Trophoblast cell (in vitro differentiated cells and primary cell): Measurements from ENCODE around the gene VEPH1.

Experiments
- DNase-seq, 2 donors: peaks; one replicate each; pipeline ENCODE4 v3.0.0-alpha.2; 2016
- H2AFZ ChIP-seq: 2 replicates; pipeline ENCODE4 v1.6.1; 2013; ENCODE audit warnings: low read length, moderate library complexity, mild to moderate bottlenecking; ENCODE audit not compliant: insufficient read depth, poor library complexity
- H2AK5ac ChIP-seq: 2 replicates; pipeline ENCODE4 v1.6.1; 2013; ENCODE audit warnings: mild to moderate bottlenecking, low read length
- H2BK120ac ChIP-seq: 2 replicates; pipeline ENCODE4 v1.6.1; 2013; ENCODE audit warnings: low read length, mild to moderate bottlenecking, moderate library complexity; ENCODE audit not compliant: insufficient read depth, poor library complexity
- H2BK12ac ChIP-seq: 2 replicates; pipeline ENCODE4 v1.6.1; 2013; ENCODE audit warnings: mild to moderate bottlenecking, low read length, moderate library complexity
- H2BK5ac ChIP-seq: 2 replicates; pipeline ENCODE4 v1.6.1; 2013; ENCODE audit warnings: low read length, low read depth, moderate library complexity, mild to moderate bottlenecking; ENCODE audit not compliant: poor library complexity
- H3K14ac ChIP-seq: 2 replicates; pipeline ENCODE4 v1.6.1; 2013; ENCODE audit warnings: mild to moderate bottlenecking, low read length
- H3K18ac ChIP-seq: 2 replicates; pipeline ENCODE4 v1.6.1; 2013; ENCODE audit warnings: mild to moderate bottlenecking, low read length
- H3K23ac ChIP-seq: 2 replicates; pipeline ENCODE4 v1.6.1; 2013; ENCODE audit warnings: low read length
- H3K27ac ChIP-seq: 2 replicates; pipeline ENCODE4 v1.5.1; 2013; ENCODE audit warnings: low read depth, mild to moderate bottlenecking, inconsistent platforms, low read length, moderate library complexity
- H3K27me3 ChIP-seq: 2 replicates; pipeline ENCODE4 v1.6.1; 2013; ENCODE audit warnings: inconsistent platforms, mild to moderate bottlenecking, low read length, moderate library complexity; ENCODE audit not compliant: insufficient read depth
- H3K36me3 ChIP-seq, 2 experiments: 1 replicate in 1 of 2; 2 replicates in 1 of 2; pipeline ENCODE4 v1.6.1; 2013; ENCODE audit warnings: low read length in 2 of 2, mild to moderate bottlenecking in 2 of 2, moderate library complexity in 1 of 2; ENCODE audit not compliant: insufficient read depth in 2 of 2, control insufficient read depth in 1 of 2
- H3K4ac ChIP-seq: 2 replicates; pipeline ENCODE4 v1.6.1; 2013; ENCODE audit warnings: low read depth, mild to moderate bottlenecking, low read length, moderate library complexity
- H3K4me1 ChIP-seq, 2 experiments: 1 replicate in 1 of 2; 2 replicates in 1 of 2; pipeline ENCODE4 v1.6.1; 2013; ENCODE audit warnings: low read length in 2 of 2, mild to moderate bottlenecking in 2 of 2, moderate library complexity in 1 of 2; ENCODE audit not compliant: insufficient read depth in 2 of 2, control insufficient read depth in 1 of 2
- H3K4me2 ChIP-seq: 2 replicates; pipeline ENCODE4 v1.6.1; 2013; ENCODE audit warnings: inconsistent platforms, mild to moderate bottlenecking, low read length, moderate library complexity
- H3K4me3 ChIP-seq: 2 replicates; pipeline ENCODE4 v1.5.1; 2013; ENCODE audit warnings: mild to moderate bottlenecking, low read depth, low read length, inconsistent platforms
- H3K79me1 ChIP-seq: one replicate; pipeline ENCODE4 v1.6.1; 2013; ENCODE audit warnings: low read length
- H3K79me2 ChIP-seq: 2 replicates; pipeline ENCODE4 v1.6.1; 2013; ENCODE audit warnings: low read length, mild to moderate bottlenecking; ENCODE audit not compliant: control insufficient read depth, insufficient read depth, poor library complexity
- H3K9ac ChIP-seq: 2 replicates; pipeline ENCODE4 v1.6.1; 2013; ENCODE audit warnings: mild to moderate bottlenecking, low read length
- H3K9me3 ChIP-seq: 2 replicates; pipeline ENCODE4 v1.6.1; 2013; ENCODE audit warnings: low read depth, mild to moderate bottlenecking, control low read depth, inconsistent platforms, low read length; ENCODE audit not compliant: insufficient read depth
- H4K12ac ChIP-seq: 2 replicates; pipeline ENCODE4 v1.6.1; 2013; ENCODE audit warnings: low read depth, mild to moderate bottlenecking, low read length, moderate library complexity
- H4K8ac ChIP-seq: 2 replicates; pipeline ENCODE4 v1.6.1; 2013; ENCODE audit warnings: low read depth, mild to moderate bottlenecking, low read length, moderate library complexity
- H4K91ac ChIP-seq: one replicate; pipeline ENCODE4 v1.6.1; 2013; ENCODE audit warnings: low read depth, mild to moderate bottlenecking, low read length, moderate library complexity
- WGBS: extraction: QIAGEN DNeasy Blood & Tissue Kit; methylation state at CpG from one replicate; pipeline ENCODE4 v1.1.7; 2013; ENCODE audit warnings: missing lambda C conversion rate; ENCODE audit not compliant: insufficient read length, insufficient coverage; ENCODE audit errors: extremely low coverage; 5-methylcytosine and 5-hydroxymethylcytosine counted together

Gene VEPH1

DNA sequence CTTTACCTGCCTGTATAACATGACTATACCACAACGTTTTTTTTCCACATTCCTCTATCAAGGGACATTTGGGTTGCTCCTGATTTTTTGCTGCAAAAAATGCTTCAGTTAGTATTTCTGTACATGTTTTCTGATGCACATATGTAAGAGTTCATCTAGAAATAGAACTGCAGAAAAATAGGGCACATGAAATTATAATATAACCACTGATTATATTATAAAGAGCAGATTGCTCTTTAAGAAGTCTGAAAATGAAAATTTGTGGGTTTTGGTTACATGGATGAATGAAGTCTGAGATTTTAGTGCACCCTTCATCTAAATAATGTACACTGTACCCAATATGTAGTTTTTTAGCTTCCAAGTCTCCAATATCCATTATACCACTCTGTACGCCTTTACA, 196.7 kb downstream of the VEPH1 start:
- no peaks in the 10 kb centered on the region for H3K79me2 ChIP-seq
- WGBS, result no CpG with 5 or more reads among the region's 2 CpGs
- H3K18ac ChIP-seq, result no peak overlapping the region
- H3K79me1 ChIP-seq, result no peaks in the 10 kb centered on the region
- no peak overlapping the region for H4K8ac ChIP-seq
- H3K14ac ChIP-seq, result no peak overlapping the region
- H2BK120ac ChIP-seq, result no peak overlapping the region
- no peaks in the 10 kb centered on the region for H3K9me3 ChIP-seq
- H3K4ac ChIP-seq, result no peak overlapping the region
- H4K12ac ChIP-seq, result no peak overlapping the region
- no peak overlapping the region for H3K4me2 ChIP-seq
- H2BK12ac ChIP-seq, result no peak overlapping the region
- H3K4me1 ChIP-seq, result no peaks in the 10 kb centered on the region
- no peak overlapping the region for H3K4me3 ChIP-seq
- H3K36me3 ChIP-seq, result no peaks in the 10 kb centered on the region
- H3K27ac ChIP-seq, result no peak overlapping the region
- no peak overlapping the region for H3K9ac ChIP-seq
- H4K91ac ChIP-seq, result no peak overlapping the region
- no peak for DNase-seq
- no peak overlapping the region for H2AK5ac ChIP-seq
- H3K27me3 ChIP-seq, result no peaks in the 10 kb centered on the region
- no peak overlapping the region for H2BK5ac ChIP-seq
- no peak overlapping the region for H2AFZ ChIP-seq
- H3K23ac ChIP-seq, result no peak overlapping the region

GRCh38 chr3:157305392-157305791, 197.8 kb downstream of the VEPH1 start:
- Histone ChIP-seq H2BK5ac (no peak overlapping the region), H3K9me3 (no peaks in the 10 kb centered on the region), H2BK12ac (no peak overlapping the region), H3K27me3 (no peaks in the 10 kb centered on the region), H2BK120ac (no peak overlapping the region), H3K4ac (no peak overlapping the region), H2AK5ac (no peak overlapping the region), H3K14ac (no peak overlapping the region), H3K23ac (no peak overlapping the region), H3K4me1 (no peaks in the 10 kb centered on the region), H4K91ac (no peak overlapping the region), H3K9ac (no peak overlapping the region), H3K27ac (no peak overlapping the region), H3K4me2 (no peak overlapping the region), H4K8ac (no peak overlapping the region), H3K4me3 (no peak overlapping the region), H4K12ac (no peak overlapping the region), H3K36me3 (no peaks in the 10 kb centered on the region), H2AFZ (no peak overlapping the region), H3K79me2 (no peaks in the 10 kb centered on the region), H3K79me1 (no peaks in the 10 kb centered on the region), H3K18ac (no peak overlapping the region)
- peak in 1 of 2 donors; percentile 31 for DNase-seq
- no CpG with 5 or more reads among the region's 4 CpGs for WGBS

GRCh38 chr3:157301755-157302154, 201.5 kb downstream of the VEPH1 start:
- Histone ChIP-seq H2BK12ac (no peak overlapping the region), H3K23ac (no peak overlapping the region), H4K12ac (no peak overlapping the region), H3K4ac (no peak overlapping the region), H3K14ac (no peak overlapping the region), H3K79me2 (no peaks in the 10 kb centered on the region), H3K4me1 (no peaks in the 10 kb centered on the region), H2AK5ac (no peak overlapping the region), H2BK120ac (no peak overlapping the region), H3K9ac (no peak overlapping the region), H3K27me3 (no peaks in the 10 kb centered on the region), H4K91ac (no peak overlapping the region), H3K4me3 (no peak overlapping the region), H3K4me2 (no peak overlapping the region), H3K79me1 (no peaks in the 10 kb centered on the region), H3K27ac (no peak overlapping the region), H2BK5ac (no peak overlapping the region), H4K8ac (no peak overlapping the region), H3K18ac (no peak overlapping the region), H3K9me3 (no peaks in the 10 kb centered on the region), H3K36me3 (no peaks in the 10 kb centered on the region), H2AFZ (no peak overlapping the region)
- no CpG with 5 or more reads among the region's 2 CpGs for WGBS
- no peak for DNase-seq

DNA sequence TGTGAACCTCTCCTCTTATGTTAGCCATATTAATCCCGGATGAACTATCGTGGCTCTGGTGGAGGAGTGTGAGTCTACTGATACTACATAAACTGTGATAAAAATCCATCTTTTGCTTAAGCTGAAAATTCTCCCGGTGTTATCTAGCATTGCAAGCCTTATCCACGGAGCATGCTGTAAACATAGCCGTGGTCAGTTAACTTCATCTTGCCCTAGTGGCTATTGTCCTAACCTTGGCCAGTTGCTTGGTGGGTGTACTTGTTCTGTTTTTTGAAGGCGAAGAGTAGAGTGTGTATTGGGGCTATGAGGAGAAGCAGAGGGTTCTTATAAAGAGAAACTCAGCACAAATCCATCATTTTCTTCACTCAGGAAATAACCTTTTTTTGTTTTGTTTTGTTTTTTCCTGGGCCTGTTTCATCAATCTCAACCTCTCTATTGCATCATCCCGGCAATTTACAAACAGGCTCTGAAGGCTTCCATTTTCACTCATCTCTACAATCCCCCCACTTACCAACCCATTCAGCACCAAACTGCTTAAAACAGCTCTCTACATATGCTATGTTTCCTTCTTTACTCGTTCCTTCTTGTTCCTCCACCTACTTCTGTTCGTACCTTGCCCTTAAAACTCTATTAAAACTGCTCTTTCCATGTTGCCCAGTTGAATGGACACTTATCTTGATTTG, 202.1 kb downstream of the VEPH1 start:
- Histone ChIP-seq H3K4ac (no peak overlapping the region), H3K4me2 (no peak overlapping the region), H3K79me1 (no peaks in the 10 kb centered on the region), H2BK120ac (no peak overlapping the region), H3K36me3 (no peaks in the 10 kb centered on the region), H4K91ac (no peak overlapping the region), H3K18ac (no peak overlapping the region), H3K27ac (no peak overlapping the region), H3K4me3 (no peak overlapping the region), H4K12ac (no peak overlapping the region), H2AFZ (no peak overlapping the region), H3K9me3 (no peaks in the 10 kb centered on the region), H2BK5ac (no peak overlapping the region), H3K27me3 (no peaks in the 10 kb centered on the region), H3K23ac (no peak overlapping the region), H3K9ac (no peak overlapping the region), H3K14ac (no peak overlapping the region), H3K79me2 (no peaks in the 10 kb centered on the region), H2BK12ac (no peak overlapping the region), H2AK5ac (no peak overlapping the region), H3K4me1 (no peaks in the 10 kb centered on the region), H4K8ac (no peak overlapping the region)
- no peak for DNase-seq
- no CpG with 5 or more reads among the region's 9 CpGs for WGBS
